ENCODE data around the gene SPCS3. TPM values are rescaled to one million over a fixed set of nuclear protein-coding genes. Genes with fewer than 3 reads are reported as not detected.

Gene SPCS3
- total RNA-seq, 1 donor from 2014 or later, result 80.1 TPM

- no peak overlapping the region for H3K4me3 ChIP-seq (ENCODE audit: low read depth, low read length)
- no peak for DNase-seq (ENCODE audit: low read depth)
- TF ChIP-seq, protein P1, sequence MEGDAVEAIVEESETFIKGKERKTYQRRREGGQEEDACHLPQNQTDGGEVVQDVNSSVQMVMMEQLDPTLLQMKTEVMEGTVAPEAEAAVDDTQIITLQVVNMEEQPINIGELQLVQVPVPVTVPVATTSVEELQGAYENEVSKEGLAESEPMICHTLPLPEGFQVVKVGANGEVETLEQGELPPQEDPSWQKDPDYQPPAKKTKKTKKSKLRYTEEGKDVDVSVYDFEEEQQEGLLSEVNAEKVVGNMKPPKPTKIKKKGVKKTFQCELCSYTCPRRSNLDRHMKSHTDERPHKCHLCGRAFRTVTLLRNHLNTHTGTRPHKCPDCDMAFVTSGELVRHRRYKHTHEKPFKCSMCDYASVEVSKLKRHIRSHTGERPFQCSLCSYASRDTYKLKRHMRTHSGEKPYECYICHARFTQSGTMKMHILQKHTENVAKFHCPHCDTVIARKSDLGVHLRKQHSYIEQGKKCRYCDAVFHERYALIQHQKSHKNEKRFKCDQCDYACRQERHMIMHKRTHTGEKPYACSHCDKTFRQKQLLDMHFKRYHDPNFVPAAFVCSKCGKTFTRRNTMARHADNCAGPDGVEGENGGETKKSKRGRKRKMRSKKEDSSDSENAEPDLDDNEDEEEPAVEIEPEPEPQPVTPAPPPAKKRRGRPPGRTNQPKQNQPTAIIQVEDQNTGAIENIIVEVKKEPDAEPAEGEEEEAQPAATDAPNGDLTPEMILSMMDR (conservative IDR thresholded peaks at IDR 0.05; ENCODE audit: low read depth, low read length), result no peak
Observed at GRCh38 chr4:176309772-176310171, 10.0 kb upstream of the SPCS3 start.

DNA sequence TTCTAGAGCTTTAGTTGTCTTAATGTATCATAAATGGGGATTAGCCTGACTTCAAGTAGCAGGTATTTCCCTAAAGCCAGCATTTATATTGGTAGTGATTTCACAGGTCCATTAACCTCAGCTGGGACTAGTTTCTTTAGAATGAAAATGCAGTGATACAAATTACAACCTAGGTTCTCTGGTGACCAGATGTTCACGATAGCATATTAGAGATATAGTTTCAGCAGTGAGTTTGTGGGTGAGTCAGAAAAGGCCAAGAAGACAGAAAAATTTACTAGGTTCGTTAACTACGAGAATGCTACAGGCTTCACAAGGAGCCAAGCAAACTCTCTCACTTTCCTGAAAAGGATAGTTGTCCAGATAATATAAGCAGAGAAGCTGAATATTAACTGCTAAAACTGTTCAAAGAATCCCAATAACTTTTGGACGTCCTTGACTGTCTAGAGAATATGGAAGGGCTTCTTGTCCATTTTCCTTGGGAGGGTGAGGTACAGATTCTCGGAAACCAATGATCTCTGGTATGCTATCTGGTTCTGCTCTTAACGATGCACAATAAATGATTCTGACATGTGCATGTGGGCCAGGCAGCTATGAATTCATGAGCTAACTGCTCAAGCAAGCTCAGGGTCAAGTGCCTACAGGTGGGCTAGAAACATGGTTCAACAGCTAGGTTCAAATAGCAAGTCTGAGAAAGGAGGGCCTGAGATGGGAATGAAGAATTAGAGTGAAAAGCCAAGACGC lies 6.0 kb upstream of the SPCS3 start:
- no peak overlapping the region for H3K4me3 ChIP-seq (ENCODE audit: low read depth, low read length)
- TF ChIP-seq, protein P1 (conservative IDR thresholded peaks at IDR 0.05; ENCODE audit: low read depth, low read length), result no peak
- DNase-seq (ENCODE audit: low read depth), result no peak

GRCh38 chr4:176319151-176319703 lies 539 bp upstream of the SPCS3 start:
- H3K4me3 ChIP-seq (ENCODE audit: low read depth, low read length), result peak overlapping the region; percentile 92
- TF ChIP-seq, protein P1 (conservative IDR thresholded peaks at IDR 0.05; ENCODE audit: low read depth, low read length), result no peak

DNA sequence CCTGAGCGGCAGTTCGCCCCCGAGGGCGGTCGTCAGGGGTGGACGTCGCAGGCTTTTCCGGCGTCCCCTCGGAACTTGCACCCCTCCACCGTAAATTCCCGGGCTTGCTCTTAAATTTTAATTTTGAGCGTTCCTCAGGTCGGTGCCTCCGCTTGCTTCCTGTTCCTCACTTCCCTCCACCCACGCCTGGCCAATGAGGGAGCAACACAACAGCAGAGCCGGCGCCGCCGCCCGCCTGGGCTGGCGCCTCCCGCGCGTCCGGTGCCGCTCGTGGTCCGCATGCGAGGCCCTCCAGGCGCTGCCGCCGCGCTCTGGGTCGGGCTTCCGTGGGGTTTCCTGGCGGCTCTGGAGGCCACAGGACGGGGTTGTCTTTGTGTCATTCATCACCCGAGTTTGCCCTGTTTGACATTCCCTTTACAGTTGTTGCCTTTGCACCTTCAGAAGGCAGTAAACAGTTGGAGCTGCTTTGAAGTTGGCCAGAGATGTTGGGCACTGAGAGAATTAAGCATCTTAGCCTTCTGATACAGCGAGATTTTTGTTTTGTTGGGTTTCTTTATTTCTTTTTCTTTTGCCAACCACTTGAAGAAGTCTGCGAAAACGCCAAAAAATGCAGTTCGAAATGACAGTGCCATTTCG lies 692 bp downstream of the SPCS3 start:
- TF ChIP-seq, protein P1 (conservative IDR thresholded peaks at IDR 0.05; ENCODE audit: low read depth, low read length), result no peak
- DNase-seq (ENCODE audit: low read depth), result no peak
- peak overlapping the region; percentile 92 for H3K4me3 ChIP-seq (ENCODE audit: low read depth, low read length)

More at GRCh38 chr4:176319151-176319703, 539 bp upstream of the SPCS3 start:
- no peak for DNase-seq (ENCODE audit: low read depth)

DNA sequence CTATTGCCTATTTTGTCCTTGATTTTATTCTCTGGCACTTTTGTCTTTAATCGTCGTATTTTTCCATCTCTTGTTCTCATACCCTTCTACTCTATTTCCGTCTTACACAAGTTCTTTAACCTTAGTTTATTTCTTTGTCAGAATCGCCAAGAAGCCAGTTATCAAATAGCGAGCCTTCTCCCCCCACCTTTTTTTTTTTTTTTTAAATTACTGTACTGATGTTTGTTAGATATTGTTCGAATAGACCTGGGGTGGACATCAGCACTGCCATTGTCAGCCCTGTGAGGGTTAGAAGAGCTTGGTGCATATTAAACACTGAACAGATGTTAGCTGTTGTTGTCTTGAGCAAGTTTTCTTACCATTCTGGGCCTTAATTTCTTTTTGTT lies 1.2 kb downstream of the SPCS3 start:
- no peak for DNase-seq (ENCODE audit: low read depth)
- TF ChIP-seq, protein P1 (conservative IDR thresholded peaks at IDR 0.05; ENCODE audit: low read depth, low read length), result no peak
- peak overlapping the region; percentile 92 for H3K4me3 ChIP-seq (ENCODE audit: low read depth, low read length)

DNA sequence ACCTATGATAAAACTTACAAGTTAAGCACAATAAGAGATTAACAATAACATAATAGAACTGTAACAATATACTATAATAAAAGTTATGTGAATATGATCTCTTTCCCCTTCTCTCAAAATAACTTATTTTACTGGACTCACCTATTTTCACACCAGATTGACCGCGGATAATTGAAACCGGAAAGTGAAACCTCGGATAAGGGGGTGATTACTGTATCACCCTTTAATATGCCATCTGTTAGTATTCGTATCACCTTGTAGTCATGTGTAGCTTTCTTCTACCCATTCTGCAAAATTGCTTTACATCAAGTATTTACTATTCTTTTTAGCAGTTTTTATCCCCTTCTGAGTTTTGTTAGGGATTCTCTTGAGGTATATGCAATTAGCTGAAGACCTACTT lies 1.8 kb downstream of the SPCS3 start:
- no peak for DNase-seq (ENCODE audit: low read depth)
- TF ChIP-seq, protein P1 (conservative IDR thresholded peaks at IDR 0.05; ENCODE audit: low read depth, low read length), result no peak
- peak overlapping the region; percentile 92 for H3K4me3 ChIP-seq (ENCODE audit: low read depth, low read length)

Measured in epithelial cell of proximal tubule (primary cell).